HL-60 (cell line): ENCODE results near the gene PRDX6.

Source experiments
- CTCF ChIP-seq: IDR thresholded peaks from one replicate; pipeline ENCODE4 v1.5.1; 2011; ENCODE audit warnings: low read length, control low read depth, inconsistent platforms; ENCODE audit not compliant: insufficient read depth
- POLR2AphosphoS5 ChIP-seq: IDR thresholded peaks from 2 replicates; pipeline ENCODE4 v1.6.1; 2012; ENCODE audit warnings: low read depth
- REST ChIP-seq: IDR thresholded peaks from 2 replicates; pipeline ENCODE4 v1.6.1; 2012; ENCODE audit warnings: low read depth; ENCODE audit not compliant: insufficient replicate concordance

DNA sequence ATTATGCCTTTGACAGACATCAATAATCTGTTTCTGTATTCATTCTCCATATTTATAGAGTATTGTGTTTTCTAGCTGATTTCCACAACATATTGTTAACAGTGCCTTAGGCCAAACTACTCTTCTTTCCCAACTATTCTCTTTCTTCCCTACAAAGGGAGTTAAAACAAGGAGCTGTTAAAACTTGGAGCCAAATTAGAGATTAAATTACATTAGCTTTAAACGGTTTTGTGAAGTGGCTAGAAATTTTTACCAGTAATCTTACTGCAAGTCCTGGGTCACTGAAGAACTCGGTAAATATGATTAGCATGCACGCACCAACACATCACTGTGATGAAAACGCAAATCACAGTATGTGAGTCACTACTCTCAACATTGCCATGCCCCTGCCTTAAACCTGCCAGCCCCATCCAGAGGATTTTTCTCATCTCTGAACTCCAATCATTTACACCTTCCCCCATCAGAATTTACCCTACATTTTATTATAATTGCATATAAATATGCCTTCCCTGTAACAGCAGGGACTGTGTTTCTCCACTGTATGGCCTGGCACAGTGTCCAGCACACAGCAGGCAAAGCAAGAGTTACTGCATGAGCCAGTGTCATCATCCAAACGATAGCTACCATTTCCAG lies 1.5 kb upstream of the PRDX6 start:
- no peak for TF ChIP-seq CTCF
- no peak for TF ChIP-seq POLR2AphosphoS5
- no peak for TF ChIP-seq REST
